ENCODE measurements around the gene LYSMD3.

The LYSMD3 gene

DNA sequence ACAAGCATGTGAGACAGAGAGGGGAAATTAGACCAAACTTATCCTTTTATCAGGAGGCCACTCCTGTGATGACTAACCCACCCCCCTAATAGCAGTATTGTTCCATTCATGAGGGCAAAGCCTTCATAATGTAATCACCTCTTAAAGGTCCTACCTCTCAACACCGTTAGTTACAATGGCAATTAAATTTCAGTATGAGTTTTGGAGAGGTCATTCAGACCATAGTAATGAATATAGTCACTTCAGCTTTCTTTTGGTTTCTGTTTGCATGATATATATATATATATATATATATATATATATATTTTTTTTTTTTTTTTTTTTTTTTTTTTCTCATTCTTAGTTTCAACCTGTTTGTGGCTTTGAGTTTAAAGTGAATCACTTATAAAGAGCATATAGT lies 39.7 kb upstream of the LYSMD3 start:
- H3K79me2 ChIP-seq: no peaks in the 10 kb centered on the region
- no peaks in the 10 kb centered on the region for H3K4me1 ChIP-seq
- H3K9ac ChIP-seq: no peak overlapping the region
- H2AFZ ChIP-seq: no peak overlapping the region
- no peak overlapping the region for H3K4me3 ChIP-seq (ENCODE audit: low read depth, low read length)
- H3K27ac ChIP-seq: no peak overlapping the region
- H3K36me3 ChIP-seq (ENCODE audit: control insufficient read depth, insufficient read depth, low read length): no peaks in the 10 kb centered on the region
- no peaks in the 10 kb centered on the region for H3K9me3 ChIP-seq (ENCODE audit: control insufficient read depth, low read length)
- H3K27me3 ChIP-seq (ENCODE audit: control insufficient read depth, insufficient read depth, low read length): no peaks in the 10 kb centered on the region
- TF ChIP-seq, protein P1, sequence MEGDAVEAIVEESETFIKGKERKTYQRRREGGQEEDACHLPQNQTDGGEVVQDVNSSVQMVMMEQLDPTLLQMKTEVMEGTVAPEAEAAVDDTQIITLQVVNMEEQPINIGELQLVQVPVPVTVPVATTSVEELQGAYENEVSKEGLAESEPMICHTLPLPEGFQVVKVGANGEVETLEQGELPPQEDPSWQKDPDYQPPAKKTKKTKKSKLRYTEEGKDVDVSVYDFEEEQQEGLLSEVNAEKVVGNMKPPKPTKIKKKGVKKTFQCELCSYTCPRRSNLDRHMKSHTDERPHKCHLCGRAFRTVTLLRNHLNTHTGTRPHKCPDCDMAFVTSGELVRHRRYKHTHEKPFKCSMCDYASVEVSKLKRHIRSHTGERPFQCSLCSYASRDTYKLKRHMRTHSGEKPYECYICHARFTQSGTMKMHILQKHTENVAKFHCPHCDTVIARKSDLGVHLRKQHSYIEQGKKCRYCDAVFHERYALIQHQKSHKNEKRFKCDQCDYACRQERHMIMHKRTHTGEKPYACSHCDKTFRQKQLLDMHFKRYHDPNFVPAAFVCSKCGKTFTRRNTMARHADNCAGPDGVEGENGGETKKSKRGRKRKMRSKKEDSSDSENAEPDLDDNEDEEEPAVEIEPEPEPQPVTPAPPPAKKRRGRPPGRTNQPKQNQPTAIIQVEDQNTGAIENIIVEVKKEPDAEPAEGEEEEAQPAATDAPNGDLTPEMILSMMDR (IDR thresholded peaks at IDR 0.05): no peak
- H3K4me2 ChIP-seq (ENCODE audit: low read length): no peak overlapping the region

DNA sequence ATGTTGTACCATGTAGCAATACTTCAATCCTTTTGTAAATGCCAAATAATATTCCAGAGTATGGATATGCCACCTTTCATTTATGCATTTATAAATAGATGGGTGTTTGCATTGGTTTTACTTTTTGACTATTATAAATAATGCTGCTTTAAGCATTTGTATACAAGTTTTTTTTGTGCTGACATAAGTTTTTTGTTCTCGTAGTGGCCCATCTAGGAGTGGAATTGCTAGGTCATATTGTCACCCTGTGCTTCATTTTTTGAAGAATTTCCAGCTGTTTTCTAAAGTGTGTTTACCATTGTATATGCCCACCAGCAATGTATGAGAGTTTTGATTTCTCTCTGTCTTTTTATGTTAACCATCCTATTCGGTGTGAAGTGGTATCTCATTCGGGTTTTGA lies 36.1 kb upstream of the LYSMD3 start:
- Histone ChIP-seq H3K79me2 (no peaks in the 10 kb centered on the region), H3K9me3 (ENCODE audit: control insufficient read depth, low read length) (no peaks in the 10 kb centered on the region), H3K9ac (no peak overlapping the region), H3K4me3 (ENCODE audit: low read depth, low read length) (no peak overlapping the region), H2AFZ (no peak overlapping the region), H3K27ac (no peak overlapping the region), H3K36me3 (ENCODE audit: control insufficient read depth, insufficient read depth, low read length) (no peaks in the 10 kb centered on the region), H3K4me1 (no peaks in the 10 kb centered on the region), H3K4me2 (ENCODE audit: low read length) (no peak overlapping the region), H3K27me3 (ENCODE audit: control insufficient read depth, insufficient read depth, low read length) (no peaks in the 10 kb centered on the region)
- TF ChIP-seq, protein P1 (IDR thresholded peaks at IDR 0.05): no peak

- H3K4me2 ChIP-seq (ENCODE audit: low read length): no peak overlapping the region
- H3K9me3 ChIP-seq (ENCODE audit: control insufficient read depth, low read length): no peaks in the 10 kb centered on the region
- H3K4me3 ChIP-seq (ENCODE audit: low read depth, low read length): no peak overlapping the region
- TF ChIP-seq, protein P1 (IDR thresholded peaks at IDR 0.05): no peak
- H3K4me1 ChIP-seq: no peaks in the 10 kb centered on the region
- H3K36me3 ChIP-seq (ENCODE audit: control insufficient read depth, insufficient read depth, low read length): no peaks in the 10 kb centered on the region
- H3K27ac ChIP-seq: no peak overlapping the region
- H3K9ac ChIP-seq: no peak overlapping the region
- H2AFZ ChIP-seq: no peak overlapping the region
- H3K27me3 ChIP-seq (ENCODE audit: control insufficient read depth, insufficient read depth, low read length): no peaks in the 10 kb centered on the region
- H3K79me2 ChIP-seq: no peaks in the 10 kb centered on the region
Measured at GRCh38 chr5:90563108-90563507, 33.7 kb upstream of the LYSMD3 start.

- Histone ChIP-seq H3K4me1 (no peaks in the 10 kb centered on the region), H3K4me3 (ENCODE audit: low read depth, low read length) (no peak overlapping the region), H3K9me3 (ENCODE audit: control insufficient read depth, low read length) (no peaks in the 10 kb centered on the region), H2AFZ (no peak overlapping the region), H3K79me2 (no peaks in the 10 kb centered on the region), H3K4me2 (ENCODE audit: low read length) (no peak overlapping the region), H3K36me3 (ENCODE audit: control insufficient read depth, insufficient read depth, low read length) (no peaks in the 10 kb centered on the region), H3K27me3 (ENCODE audit: control insufficient read depth, insufficient read depth, low read length) (no peaks in the 10 kb centered on the region), H3K27ac (no peak overlapping the region), H3K9ac (no peak overlapping the region)
- TF ChIP-seq, protein P1 (IDR thresholded peaks at IDR 0.05): no peak
Measured at GRCh38 chr5:90562341-90562740, 33.0 kb upstream of the LYSMD3 start.

GRCh38 chr5:90561766-90562165 lies 32.4 kb upstream of the LYSMD3 start:
- no peak overlapping the region for H3K9ac ChIP-seq
- H2AFZ ChIP-seq: no peak overlapping the region
- TF ChIP-seq, protein P1 (IDR thresholded peaks at IDR 0.05): no peak
- no peaks in the 10 kb centered on the region for H3K27me3 ChIP-seq (ENCODE audit: control insufficient read depth, insufficient read depth, low read length)
- H3K9me3 ChIP-seq (ENCODE audit: control insufficient read depth, low read length): no peaks in the 10 kb centered on the region
- no peaks in the 10 kb centered on the region for H3K79me2 ChIP-seq
- H3K4me1 ChIP-seq: no peaks in the 10 kb centered on the region
- no peak overlapping the region for H3K4me3 ChIP-seq (ENCODE audit: low read depth, low read length)
- no peak overlapping the region for H3K27ac ChIP-seq
- no peaks in the 10 kb centered on the region for H3K36me3 ChIP-seq (ENCODE audit: control insufficient read depth, insufficient read depth, low read length)
- no peak overlapping the region for H3K4me2 ChIP-seq (ENCODE audit: low read length)
